SK-N-SH treated with all-trans-retinoic acid at 6 μM for 48 hours (cell line): ENCODE data around the gene MARK3.

ENCODE experiments used
- ATAC-seq: fragments of 200-7000 bp; cut with Tn5 transposase; 3 replicates; pipeline ENCODE4 v1.9.1; 2020; ENCODE audit warnings: mild to moderate bottlenecking, moderate library complexity
- ARNTL ChIP-seq: fragments of 450-650 bp; formaldehyde crosslinking; IDR thresholded peaks from 2 replicates; pipeline ENCODE4 v1.5.0; 2020; ENCODE audit warnings: low read depth, mild to moderate bottlenecking, moderate library complexity, borderline replicate concordance
- CSDC2 ChIP-seq: fragments of 250-450 bp; sonication (Bioruptor Pico); IDR thresholded peaks from 2 replicates; pipeline ENCODE4 v1.5.0; 2020; ENCODE audit warnings: mild to moderate bottlenecking, moderate library complexity
- ESRRG ChIP-seq: fragments of 250-450 bp; sonication (Bioruptor Pico); IDR thresholded peaks from 2 replicates; pipeline ENCODE4 v1.6.1; 2021; ENCODE audit warnings: mild to moderate bottlenecking
- GLIS3 ChIP-seq: fragments of 250-450 bp; sonication (Bioruptor Pico); IDR thresholded peaks from 2 replicates; pipeline ENCODE4 v1.5.0; 2020; ENCODE audit warnings: mild to moderate bottlenecking, moderate library complexity
- ISL1 ChIP-seq: fragments of 250-450 bp; sonication (Bioruptor Pico); IDR thresholded peaks from 2 replicates; pipeline ENCODE4 v2.1.2; 2022; ENCODE audit warnings: mild to moderate bottlenecking, moderate library complexity
- OSR1 ChIP-seq: fragments of 250-450 bp; sonication (Bioruptor Pico); IDR thresholded peaks from 2 replicates; pipeline ENCODE4 v1.8.0; 2022; ENCODE audit warnings: moderate library complexity, mild to moderate bottlenecking, inconsistent platforms
- PPARA ChIP-seq: fragments of 250-450 bp; sonication (Bioruptor Pico); IDR thresholded peaks from 2 replicates; pipeline ENCODE4 v1.5.0; 2020; ENCODE audit warnings: mild to moderate bottlenecking, borderline replicate concordance
- RARB ChIP-seq: fragments of 250-450 bp; sonication (Bioruptor Pico); IDR thresholded peaks from 2 replicates; pipeline ENCODE4 v1.8.0; 2021; ENCODE audit warnings: mild to moderate bottlenecking, moderate library complexity
- SNAI2 ChIP-seq: fragments of 250-450 bp; sonication (Bioruptor Pico); IDR thresholded peaks from 2 replicates; pipeline ENCODE4 v1.5.0; 2020; ENCODE audit warnings: mild to moderate bottlenecking, moderate library complexity
- TCF4 ChIP-seq: fragments of 250-450 bp; sonication (Bioruptor Pico); IDR thresholded peaks from 2 replicates; pipeline ENCODE4 v1.8.0; 2021; ENCODE audit warnings: mild to moderate bottlenecking, moderate library complexity, borderline replicate concordance
- ZC3H10 ChIP-seq: fragments of 250-450 bp; sonication (Bioruptor Pico); IDR thresholded peaks from 2 replicates; pipeline ENCODE4 v1.5.1; 2021; ENCODE audit warnings: mild to moderate bottlenecking, moderate library complexity
- ZFP3 ChIP-seq: fragments of 250-450 bp; sonication (Bioruptor Pico); IDR thresholded peaks from 2 replicates; pipeline ENCODE4 v1.5.0; 2020; ENCODE audit warnings: mild to moderate bottlenecking, moderate library complexity
- ZFP30 ChIP-seq: fragments of 450-650 bp; formaldehyde crosslinking; IDR thresholded peaks from 2 replicates; pipeline ENCODE4 v1.5.0; 2022; ENCODE audit warnings: mild to moderate bottlenecking, moderate library complexity
- ZNF565 ChIP-seq: fragments of 450-650 bp; formaldehyde crosslinking; conservative IDR thresholded peaks from 2 replicates; pipeline ENCODE4 v1.5.0; 2020; ENCODE audit warnings: low read depth, mild to moderate bottlenecking, moderate library complexity
- ZNF70 ChIP-seq: fragments of 450-650 bp; formaldehyde crosslinking; IDR thresholded peaks from 2 replicates; pipeline ENCODE4 v1.5.0; 2020; ENCODE audit warnings: mild to moderate bottlenecking, moderate library complexity
- ZNF8 ChIP-seq: fragments of 450-650 bp; formaldehyde crosslinking; IDR thresholded peaks from 2 replicates; pipeline ENCODE4 v1.5.0; 2020; ENCODE audit warnings: mild to moderate bottlenecking, moderate library complexity
- TF ChIP-seq, protein P1 (sequence below): fragments of 250-450 bp; sonication (Bioruptor Pico); IDR thresholded peaks from 2 replicates; pipeline ENCODE4 v1.5.1; 2020; ENCODE audit warnings: low read depth, mild to moderate bottlenecking, moderate library complexity
- TF ChIP-seq, protein P2 (sequence below): fragments of 250-450 bp; sonication (Bioruptor Pico); IDR thresholded peaks from 2 replicates; pipeline ENCODE4 v1.8.0; 2021; ENCODE audit warnings: low read depth, mild to moderate bottlenecking, moderate library complexity, borderline replicate concordance
- TF ChIP-seq, protein P3 (sequence below): fragments of 250-450 bp; sonication (Bioruptor Pico); IDR thresholded peaks from 2 replicates; pipeline ENCODE4 v1.5.1; 2021; ENCODE audit warnings: mild to moderate bottlenecking, moderate library complexity
- TF ChIP-seq, protein P4 (sequence below): fragments of 250-450 bp; sonication (Bioruptor Pico); IDR thresholded peaks from 2 replicates; pipeline ENCODE4 v1.8.0; 2020; ENCODE audit warnings: mild to moderate bottlenecking, moderate library complexity, borderline replicate concordance

Gene MARK3

DNA sequence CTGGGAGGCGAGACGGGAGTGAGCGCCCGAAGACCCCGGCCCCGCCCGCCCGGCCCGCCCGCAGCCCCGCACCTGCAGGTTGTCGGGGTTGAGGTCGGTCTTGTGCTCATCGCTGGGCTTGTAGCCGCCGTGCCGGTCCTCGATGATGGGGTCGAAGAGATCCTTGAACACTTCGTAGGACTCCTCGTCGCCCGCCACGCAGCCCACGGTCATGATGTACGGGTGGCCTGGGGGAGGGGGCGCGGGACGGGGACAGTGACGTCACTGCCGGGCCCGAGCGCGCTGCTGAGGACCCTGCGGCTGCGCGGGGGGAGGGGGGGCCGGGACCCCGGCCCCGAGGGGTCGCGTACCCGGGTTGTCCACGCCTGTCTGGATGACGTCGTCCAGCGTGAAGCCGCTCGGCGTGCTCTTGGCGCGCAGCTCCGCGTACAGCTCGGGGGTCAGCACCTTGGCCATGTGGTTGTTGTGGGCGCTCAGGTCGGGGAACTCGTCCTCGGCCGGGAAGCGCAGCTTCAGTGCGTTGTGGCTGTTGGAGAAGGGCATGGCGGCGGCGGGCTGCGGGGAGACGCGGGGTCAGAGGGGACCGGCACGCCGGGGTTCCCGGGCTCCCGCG, 136.8 kb downstream of the MARK3 start:
- TF ChIP-seq ISL1: no peak
- no peak for TF ChIP-seq TCF4 (CRISPR knock-in tag)
- no peak for TF ChIP-seq ZNF565
- no peak for TF ChIP-seq ZFP3
- no peak for TF ChIP-seq ARNTL (CRISPR knock-in tag)
- TF ChIP-seq, protein P1, sequence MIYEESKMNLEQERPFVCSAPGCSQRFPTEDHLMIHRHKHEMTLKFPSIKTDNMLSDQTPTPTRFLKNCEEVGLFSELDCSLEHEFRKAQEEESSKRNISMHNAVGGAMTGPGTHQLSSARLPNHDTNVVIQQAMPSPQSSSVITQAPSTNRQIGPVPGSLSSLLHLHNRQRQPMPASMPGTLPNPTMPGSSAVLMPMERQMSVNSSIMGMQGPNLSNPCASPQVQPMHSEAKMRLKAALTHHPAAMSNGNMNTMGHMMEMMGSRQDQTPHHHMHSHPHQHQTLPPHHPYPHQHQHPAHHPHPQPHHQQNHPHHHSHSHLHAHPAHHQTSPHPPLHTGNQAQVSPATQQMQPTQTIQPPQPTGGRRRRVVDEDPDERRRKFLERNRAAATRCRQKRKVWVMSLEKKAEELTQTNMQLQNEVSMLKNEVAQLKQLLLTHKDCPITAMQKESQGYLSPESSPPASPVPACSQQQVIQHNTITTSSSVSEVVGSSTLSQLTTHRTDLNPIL (CRISPR knock-in tag): no peak
- TF ChIP-seq ESRRG: no peak
- TF ChIP-seq ZFP30 (CRISPR knock-in tag): no peak
- TF ChIP-seq SNAI2 (CRISPR knock-in tag): no peak
- TF ChIP-seq PPARA: no peak
- no peak for TF ChIP-seq CSDC2
- TF ChIP-seq OSR1 (CRISPR knock-in tag): no peak
- no peak for TF ChIP-seq ZC3H10 (CRISPR knock-in tag)
- no peak for TF ChIP-seq GLIS3
- no peak for TF ChIP-seq ZNF8 (CRISPR knock-in tag)
- TF ChIP-seq, all 23 proteins: peak for 0
- no peak for ATAC-seq

DNA sequence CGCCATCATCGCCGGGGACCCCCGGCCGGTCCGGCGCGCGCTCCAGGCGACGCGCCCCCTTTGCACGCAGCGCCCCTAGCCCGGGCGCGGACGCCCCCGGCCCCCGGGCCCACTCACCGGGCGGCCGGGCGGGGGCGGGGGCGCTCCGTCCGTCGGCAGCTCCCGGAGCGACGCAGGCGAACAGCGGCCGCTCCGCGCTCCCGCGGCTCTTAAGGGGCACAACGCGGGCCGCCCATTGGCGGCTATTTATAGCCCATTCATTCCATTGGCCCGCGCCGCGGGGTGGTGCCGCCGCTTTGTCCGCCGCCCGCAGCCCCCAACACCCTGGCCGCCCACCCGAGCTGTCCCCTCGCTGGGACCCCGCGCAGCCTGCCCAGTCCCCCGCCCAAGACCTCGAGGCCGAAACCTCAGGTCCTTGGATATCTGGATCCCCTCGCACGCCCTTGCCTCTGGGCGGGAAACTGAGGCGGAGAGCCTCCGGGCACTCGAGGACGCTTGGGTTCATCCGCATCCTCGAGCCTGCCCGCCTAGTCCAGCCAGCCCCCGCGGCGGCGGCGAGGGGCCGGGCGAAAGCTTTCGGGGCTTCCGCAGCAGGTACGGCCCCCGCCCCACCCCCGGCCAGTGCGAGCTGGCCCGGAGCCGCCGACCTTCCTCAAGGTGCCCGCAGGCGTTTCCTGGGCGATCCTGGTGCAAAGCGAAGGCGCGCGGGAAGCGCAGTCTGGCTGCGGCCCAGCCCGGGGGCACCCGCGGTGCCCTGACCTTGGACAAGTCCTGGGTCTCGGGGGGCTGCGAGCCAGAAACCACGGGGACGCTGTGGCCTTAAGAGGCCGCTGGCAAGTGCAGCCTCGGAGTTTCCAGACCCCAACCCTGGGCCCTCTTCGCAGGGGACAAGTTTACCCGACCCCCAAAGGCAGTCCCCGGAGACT, 137.7 kb downstream of the MARK3 start, which contains the start of gene CKB:
CKB (minus strand) TSS at position 182 of the 926 bp plus-strand sequence. CDS start 337 bp downstream, outside the sequence.
- TF ChIP-seq ARNTL (CRISPR knock-in tag): no peak
- no peak for TF ChIP-seq TCF4 (CRISPR knock-in tag)
- TF ChIP-seq RARB (CRISPR knock-in tag): no peak
- no peak for TF ChIP-seq CSDC2
- no peak for TF ChIP-seq ZFP3
- TF ChIP-seq ZNF70 (CRISPR knock-in tag): no peak
- TF ChIP-seq OSR1 (CRISPR knock-in tag): no peak
- TF ChIP-seq GLIS3: no peak
- TF ChIP-seq PPARA: no peak
- TF ChIP-seq ZC3H10 (CRISPR knock-in tag): no peak
- TF ChIP-seq ZNF8 (CRISPR knock-in tag): no peak
- TF ChIP-seq ISL1: no peak

DNA sequence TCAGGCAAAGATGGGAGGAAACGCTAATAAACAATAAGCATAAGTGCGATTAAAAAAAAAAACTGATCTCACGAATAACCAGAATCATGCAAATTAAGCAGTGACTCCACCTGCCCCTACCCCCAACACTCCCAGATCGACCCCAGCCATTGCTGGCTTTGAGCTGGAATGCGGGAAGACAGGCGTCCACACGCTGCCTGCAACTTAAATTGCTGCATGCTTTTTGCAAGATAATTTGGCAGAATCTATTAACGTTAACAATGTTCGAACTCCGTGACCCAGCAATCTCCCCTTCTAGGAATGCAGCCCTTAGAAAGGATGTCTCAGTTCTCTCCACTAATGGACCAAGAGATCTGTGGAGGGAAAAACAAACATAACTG, 138.3 kb downstream of the MARK3 start:
- no peak for ATAC-seq
- TF ChIP-seq, protein P2, sequence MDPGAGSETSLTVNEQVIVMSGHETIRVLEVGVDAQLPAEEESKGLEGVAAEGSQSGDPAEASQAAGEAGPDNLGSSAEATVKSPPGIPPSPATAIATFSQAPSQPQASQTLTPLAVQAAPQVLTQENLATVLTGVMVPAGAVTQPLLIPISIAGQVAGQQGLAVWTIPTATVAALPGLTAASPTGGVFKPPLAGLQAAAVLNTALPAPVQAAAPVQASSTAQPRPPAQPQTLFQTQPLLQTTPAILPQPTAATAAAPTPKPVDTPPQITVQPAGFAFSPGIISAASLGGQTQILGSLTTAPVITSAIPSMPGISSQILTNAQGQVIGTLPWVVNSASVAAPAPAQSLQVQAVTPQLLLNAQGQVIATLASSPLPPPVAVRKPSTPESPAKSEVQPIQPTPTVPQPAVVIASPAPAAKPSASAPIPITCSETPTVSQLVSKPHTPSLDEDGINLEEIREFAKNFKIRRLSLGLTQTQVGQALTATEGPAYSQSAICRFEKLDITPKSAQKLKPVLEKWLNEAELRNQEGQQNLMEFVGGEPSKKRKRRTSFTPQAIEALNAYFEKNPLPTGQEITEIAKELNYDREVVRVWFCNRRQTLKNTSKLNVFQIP (CRISPR knock-in tag): no peak
- TF ChIP-seq RARB (CRISPR knock-in tag) (no peak), ZNF70 (CRISPR knock-in tag) (no peak), ZFP3 (no peak), GLIS3 (no peak), OSR1 (CRISPR knock-in tag) (no peak), ARNTL (CRISPR knock-in tag) (no peak)
- TF ChIP-seq, protein P3, sequence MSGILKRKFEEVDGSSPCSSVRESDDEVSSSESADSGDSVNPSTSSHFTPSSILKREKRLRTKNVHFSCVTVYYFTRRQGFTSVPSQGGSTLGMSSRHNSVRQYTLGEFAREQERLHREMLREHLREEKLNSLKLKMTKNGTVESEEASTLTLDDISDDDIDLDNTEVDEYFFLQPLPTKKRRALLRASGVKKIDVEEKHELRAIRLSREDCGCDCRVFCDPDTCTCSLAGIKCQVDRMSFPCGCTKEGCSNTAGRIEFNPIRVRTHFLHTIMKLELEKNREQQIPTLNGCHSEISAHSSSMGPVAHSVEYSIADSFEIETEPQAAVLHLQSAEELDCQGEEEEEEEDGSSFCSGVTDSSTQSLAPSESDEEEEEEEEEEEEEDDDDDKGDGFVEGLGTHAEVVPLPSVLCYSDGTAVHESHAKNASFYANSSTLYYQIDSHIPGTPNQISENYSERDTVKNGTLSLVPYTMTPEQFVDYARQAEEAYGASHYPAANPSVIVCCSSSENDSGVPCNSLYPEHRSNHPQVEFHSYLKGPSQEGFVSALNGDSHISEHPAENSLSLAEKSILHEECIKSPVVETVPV (CRISPR knock-in tag): no peak
- TF ChIP-seq, protein P1 (CRISPR knock-in tag): no peak
- TF ChIP-seq, protein P4, sequence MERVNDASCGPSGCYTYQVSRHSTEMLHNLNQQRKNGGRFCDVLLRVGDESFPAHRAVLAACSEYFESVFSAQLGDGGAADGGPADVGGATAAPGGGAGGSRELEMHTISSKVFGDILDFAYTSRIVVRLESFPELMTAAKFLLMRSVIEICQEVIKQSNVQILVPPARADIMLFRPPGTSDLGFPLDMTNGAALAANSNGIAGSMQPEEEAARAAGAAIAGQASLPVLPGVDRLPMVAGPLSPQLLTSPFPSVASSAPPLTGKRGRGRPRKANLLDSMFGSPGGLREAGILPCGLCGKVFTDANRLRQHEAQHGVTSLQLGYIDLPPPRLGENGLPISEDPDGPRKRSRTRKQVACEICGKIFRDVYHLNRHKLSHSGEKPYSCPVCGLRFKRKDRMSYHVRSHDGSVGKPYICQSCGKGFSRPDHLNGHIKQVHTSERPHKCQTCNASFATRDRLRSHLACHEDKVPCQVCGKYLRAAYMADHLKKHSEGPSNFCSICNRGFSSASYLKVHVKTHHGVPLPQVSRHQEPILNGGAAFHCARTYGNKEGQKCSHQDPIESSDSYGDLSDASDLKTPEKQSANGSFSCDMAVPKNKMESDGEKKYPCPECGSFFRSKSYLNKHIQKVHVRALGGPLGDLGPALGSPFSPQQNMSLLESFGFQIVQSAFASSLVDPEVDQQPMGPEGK: no peak

More for the DNA sequence above, 137.7 kb downstream of the MARK3 start, which contains the start of gene CKB:
- ATAC-seq: peak; percentile 43
